ENCODE measurements around the gene ACRBP.

DNA sequence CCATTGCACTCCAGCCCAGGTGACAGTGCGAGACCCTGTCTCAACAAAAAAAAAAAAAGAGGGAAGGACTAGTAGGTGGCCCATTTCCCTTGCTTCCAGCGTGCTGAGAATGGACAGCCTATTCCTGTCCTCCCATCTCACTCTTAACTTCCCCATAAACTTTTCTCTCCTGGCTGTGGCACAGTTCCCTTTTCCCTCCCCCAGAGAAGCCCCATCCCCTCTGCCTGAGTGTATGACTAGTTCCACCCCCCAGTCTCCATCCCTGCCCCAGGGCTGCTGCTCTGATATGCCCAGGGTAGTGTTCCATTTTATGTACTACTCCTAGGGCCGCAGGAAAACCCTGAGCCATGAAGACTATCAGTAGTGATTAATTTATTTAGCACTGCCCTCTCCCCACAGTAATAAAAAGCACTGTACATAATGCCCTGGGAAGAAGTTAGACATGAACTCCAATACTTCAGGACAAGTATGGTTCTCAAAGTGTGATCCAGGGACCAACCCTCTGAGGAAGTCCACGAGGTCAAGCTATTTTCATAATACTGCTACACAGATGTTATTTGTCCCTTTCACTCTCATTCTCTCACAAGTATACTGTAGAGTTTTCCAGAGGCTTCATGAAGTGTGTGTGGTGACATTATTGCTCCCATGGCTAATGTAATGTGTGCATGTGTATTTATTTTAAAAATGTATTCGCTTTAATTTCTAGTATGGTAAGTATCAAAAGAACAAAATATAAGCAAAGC, 28.6 kb downstream of the ACRBP start:
- TF ChIP-seq, protein P1, sequence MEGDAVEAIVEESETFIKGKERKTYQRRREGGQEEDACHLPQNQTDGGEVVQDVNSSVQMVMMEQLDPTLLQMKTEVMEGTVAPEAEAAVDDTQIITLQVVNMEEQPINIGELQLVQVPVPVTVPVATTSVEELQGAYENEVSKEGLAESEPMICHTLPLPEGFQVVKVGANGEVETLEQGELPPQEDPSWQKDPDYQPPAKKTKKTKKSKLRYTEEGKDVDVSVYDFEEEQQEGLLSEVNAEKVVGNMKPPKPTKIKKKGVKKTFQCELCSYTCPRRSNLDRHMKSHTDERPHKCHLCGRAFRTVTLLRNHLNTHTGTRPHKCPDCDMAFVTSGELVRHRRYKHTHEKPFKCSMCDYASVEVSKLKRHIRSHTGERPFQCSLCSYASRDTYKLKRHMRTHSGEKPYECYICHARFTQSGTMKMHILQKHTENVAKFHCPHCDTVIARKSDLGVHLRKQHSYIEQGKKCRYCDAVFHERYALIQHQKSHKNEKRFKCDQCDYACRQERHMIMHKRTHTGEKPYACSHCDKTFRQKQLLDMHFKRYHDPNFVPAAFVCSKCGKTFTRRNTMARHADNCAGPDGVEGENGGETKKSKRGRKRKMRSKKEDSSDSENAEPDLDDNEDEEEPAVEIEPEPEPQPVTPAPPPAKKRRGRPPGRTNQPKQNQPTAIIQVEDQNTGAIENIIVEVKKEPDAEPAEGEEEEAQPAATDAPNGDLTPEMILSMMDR (conservative IDR thresholded peaks at IDR 0.05; ENCODE audit: low read length) = no peak
- no peak for TF ChIP-seq EZH2phosphoT487 (IDR thresholded peaks at IDR 0.05; ENCODE audit: borderline replicate concordance, low read depth, low read length)

Measured in OCI-LY7 (cell line).